Hepatocyte (in vitro differentiated cells): Measurements from ENCODE around the gene ALAD.

Source experiments
- CTCF ChIP-seq: fragments of 200-600 bp; sonication (generic); IDR thresholded peaks from 2 replicates; pipeline ENCODE4 v1.5.1; 2016; ENCODE audit warnings: antibody characterized with exemption, mild to moderate bottlenecking; ENCODE audit not compliant: poor library complexity
- EZH2 ChIP-seq: fragments of 200-600 bp; sonication (generic); IDR thresholded peaks from 2 replicates; pipeline ENCODE4 v1.6.1; 2016; ENCODE audit warnings: antibody characterized with exemption, mild to moderate bottlenecking, borderline replicate concordance

- no peak for TF ChIP-seq CTCF
- TF ChIP-seq EZH2, result no peak
Measured at GRCh38 chr9:113370806-113371325, 30.2 kb downstream of the ALAD start.
